Endometrium (tissue), 2 donors: ENCODE results near the gene GPR155.
"Not testable (repeated sequence)": the region's sequence is repeated elsewhere in the genome, so short reads cannot be mapped to it uniquely, and the experiment has no call there.

Source experiments
- FAIRE-seq: peaks from 2 replicates; lab custom pipeline; 2012; peaks lifted over from hg19 to GRCh38; lab: Jason Lieb, UNC
- donor health status: control.
- donor health status: control.

The GPR155 gene

DNA sequence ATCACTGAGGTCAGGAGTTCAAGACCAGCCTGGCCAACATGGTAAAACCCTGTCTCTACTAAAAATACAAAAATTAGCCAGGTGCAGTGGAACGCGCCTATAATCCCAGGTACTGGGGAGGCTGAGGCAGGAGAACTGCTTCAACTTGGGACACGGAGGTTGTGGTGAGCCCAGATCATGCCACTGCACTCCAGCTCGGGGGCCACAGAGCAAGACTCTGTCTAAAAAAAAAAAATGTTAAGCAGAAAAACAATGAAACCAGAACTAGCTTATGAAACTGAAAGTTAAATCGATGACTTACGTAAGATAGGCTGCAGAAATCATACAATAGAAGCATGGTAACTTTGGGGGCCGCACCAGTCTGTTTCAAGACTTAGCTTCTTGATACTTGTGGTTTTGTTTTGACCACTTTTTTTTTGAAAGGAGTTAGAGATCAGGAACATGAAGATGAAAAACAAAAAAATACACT is 6.2 kb upstream of the GPR155 start:
- FAIRE-seq: no peak

GRCh38 chr2:174491947-174492346 is 5.1 kb upstream of the GPR155 start:
- FAIRE-seq: no peak

- FAIRE-seq: no peak
Measured at GRCh38 chr2:174490051-174490450, 3.2 kb upstream of the GPR155 start.

GRCh38 chr2:174489520-174489919 is 2.7 kb upstream of the GPR155 start:
- FAIRE-seq: not testable (repeated sequence)

- FAIRE-seq: no peak
Measured at GRCh38 chr2:174487820-174488162, 962 bp upstream of the GPR155 start.

DNA sequence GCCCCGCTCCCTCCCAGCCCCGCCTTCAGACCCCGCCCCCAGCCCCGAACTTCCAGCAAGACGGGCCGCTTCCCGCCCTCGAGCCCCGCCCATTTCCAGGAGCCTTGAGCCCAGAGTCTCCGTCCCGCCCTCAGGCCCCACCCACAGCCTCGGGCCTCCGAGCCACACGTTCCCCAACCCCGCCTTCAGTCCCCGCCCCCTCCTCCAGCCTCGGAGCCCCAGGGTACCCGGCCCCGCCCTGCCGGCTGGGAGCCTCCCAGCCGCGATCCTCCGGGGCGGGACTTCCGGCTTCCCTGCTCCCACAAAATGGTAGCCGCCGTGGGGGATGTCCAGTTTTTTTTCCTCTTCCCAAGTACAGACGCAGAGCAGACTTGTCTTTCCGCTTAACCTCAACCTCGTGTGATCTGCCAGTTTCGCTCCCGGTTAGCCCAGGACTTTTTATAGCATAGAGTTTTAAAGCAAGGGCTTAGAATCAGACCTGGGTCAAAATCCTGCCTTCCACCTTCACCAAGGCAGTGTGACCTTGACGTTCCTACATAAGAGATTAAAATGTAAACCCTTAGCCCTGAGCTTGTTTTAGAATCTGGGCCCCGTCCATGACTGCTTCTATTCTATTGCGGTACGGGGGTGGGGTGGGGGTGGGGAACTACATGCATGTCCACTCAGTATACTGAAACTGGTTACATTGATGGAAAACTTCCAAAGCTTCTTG is 435 bp upstream of the GPR155 start:
- FAIRE-seq: no peak

GRCh38 chr2:174485788-174486562 is 854 bp downstream of the GPR155 start:
- FAIRE-seq: no peak

- not testable (repeated sequence) for FAIRE-seq
Measured at GRCh38 chr2:174485045-174485444, 1.8 kb downstream of the GPR155 start.

GRCh38 chr2:174484573-174484972 is 2.3 kb downstream of the GPR155 start:
- no peak for FAIRE-seq

- no peak for FAIRE-seq
Measured at GRCh38 chr2:174482854-174483253, 4.0 kb downstream of the GPR155 start.

- FAIRE-seq: no peak
Measured at GRCh38 chr2:174477759-174478158, 9.1 kb downstream of the GPR155 start.

- FAIRE-seq: no peak
Measured at GRCh38 chr2:174473796-174474195, 13.0 kb downstream of the GPR155 start.

- no peak for FAIRE-seq
Measured at GRCh38 chr2:174465327-174465726, 21.5 kb downstream of the GPR155 start.

DNA sequence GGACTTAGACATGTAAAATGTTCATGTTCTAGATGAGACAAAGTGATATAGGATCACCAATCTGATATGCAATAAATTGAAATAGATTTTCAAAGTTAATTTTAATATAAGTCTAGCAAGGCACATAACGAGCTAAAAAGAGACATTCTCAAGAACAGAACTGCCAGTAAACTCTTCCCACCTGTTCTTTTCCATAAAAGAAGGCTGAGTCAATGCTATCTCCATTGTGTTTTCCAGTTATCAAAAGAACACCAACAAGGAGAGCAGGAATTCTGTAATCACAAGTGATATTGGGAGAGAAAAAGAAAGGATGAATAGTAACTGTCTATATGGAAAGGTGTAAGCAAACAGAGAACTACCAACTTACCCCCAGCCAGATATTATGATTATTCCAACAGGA is 25.6 kb downstream of the GPR155 start:
- no peak for FAIRE-seq

GRCh38 chr2:174454566-174454965 is 32.3 kb downstream of the GPR155 start:
- FAIRE-seq: no peak

- FAIRE-seq: no peak
Measured at GRCh38 chr2:174450021-174450816, 36.6 kb downstream of the GPR155 start.

GRCh38 chr2:174449033-174449432 is 37.8 kb downstream of the GPR155 start:
- no peak for FAIRE-seq

DNA sequence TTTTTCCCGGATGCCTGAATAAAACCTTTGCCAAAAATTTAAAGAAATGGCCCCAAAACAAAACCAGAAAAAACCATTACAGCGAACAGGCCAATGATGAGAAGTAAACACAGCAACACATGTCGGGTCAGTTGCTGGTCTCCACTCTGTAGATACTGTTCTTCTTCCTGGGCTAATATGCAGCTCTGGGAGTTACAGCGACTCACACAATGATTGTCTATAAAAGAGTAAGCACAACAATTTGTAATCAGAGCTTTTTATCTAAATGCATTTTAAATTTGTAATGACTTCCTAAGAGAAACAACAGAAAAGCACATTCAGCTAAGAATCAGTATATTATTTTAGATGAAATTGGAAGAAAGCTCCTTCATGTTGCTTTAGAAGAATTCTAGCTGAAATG is 40.3 kb downstream of the GPR155 start:
- FAIRE-seq: no peak

GRCh38 chr2:174445248-174445647 is 41.6 kb downstream of the GPR155 start:
- no peak for FAIRE-seq

DNA sequence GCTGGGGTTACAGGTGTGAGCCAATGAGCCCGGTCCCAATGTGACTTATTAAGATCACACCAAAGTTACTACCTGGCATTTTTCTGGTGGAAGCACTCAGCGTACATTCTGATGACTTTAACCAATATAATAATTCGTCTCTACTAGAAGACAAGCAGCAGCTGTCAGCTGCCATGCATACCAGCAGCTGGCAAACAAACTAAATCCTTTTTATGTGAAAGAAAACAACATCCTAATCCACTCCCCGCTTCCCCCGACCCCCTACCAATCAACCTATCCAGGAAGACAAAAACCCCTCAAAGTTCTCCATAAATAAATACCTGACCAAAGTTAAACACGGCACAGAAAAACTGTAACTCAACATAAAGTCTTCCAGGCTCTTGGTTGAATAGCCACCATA is 42.1 kb downstream of the GPR155 start:
- FAIRE-seq: no peak

- FAIRE-seq: no peak
Measured at GRCh38 chr2:174442546-174443510, 44.0 kb downstream of the GPR155 start.

- FAIRE-seq: no peak
Measured at GRCh38 chr2:174439950-174440349, 46.9 kb downstream of the GPR155 start.
